ENCODE results near the gene PPME1. TPM values are rescaled to one million over a fixed set of nuclear protein-coding genes. Genes with fewer than 3 reads are reported as not detected.
A peak's percentile ranks its signal among the peaks of the same experiment; 100 is the strongest.

Gene PPME1
- total and polyA plus RNA-seq, 9 of the 15 experiments (the other 6 are each of a cell fraction or from before 2014, with no cell fraction given): 9.8 to 81.7 (median 37.6) TPM

DNA sequence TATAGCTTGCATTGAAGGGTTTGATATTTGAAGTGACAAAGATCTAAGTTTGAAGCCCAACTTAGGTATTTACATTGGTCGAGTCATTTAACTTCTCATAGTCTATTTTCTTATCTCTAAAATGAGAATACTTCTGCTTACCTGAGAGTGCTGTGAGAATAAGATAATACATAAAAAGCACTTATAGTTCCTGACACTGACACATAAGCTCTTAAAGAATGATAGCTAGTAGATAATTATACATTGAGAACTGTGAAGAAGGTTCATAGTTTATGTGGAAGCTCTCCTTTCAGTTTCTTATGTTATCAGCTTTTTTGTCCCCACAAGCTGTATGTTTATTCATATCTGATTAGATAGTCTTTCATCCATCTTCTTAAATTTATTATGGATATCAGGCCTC lies 4.8 kb downstream of the PPME1 start (continued):
- no peak for TF ChIP-seq NFATC3 (IDR thresholded peaks at IDR 0.05)
- TF ChIP-seq ZNF644 (tag; IDR thresholded peaks at IDR 0.05; ENCODE audit: low read depth): no peak
- TF ChIP-seq, protein P1, sequence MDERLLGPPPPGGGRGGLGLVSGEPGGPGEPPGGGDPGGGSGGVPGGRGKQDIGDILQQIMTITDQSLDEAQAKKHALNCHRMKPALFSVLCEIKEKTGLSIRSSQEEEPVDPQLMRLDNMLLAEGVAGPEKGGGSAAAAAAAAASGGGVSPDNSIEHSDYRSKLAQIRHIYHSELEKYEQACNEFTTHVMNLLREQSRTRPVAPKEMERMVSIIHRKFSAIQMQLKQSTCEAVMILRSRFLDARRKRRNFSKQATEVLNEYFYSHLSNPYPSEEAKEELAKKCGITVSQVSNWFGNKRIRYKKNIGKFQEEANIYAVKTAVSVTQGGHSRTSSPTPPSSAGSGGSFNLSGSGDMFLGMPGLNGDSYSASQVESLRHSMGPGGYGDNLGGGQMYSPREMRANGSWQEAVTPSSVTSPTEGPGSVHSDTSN (CRISPR knock-in tag; IDR thresholded peaks at IDR 0.05; ENCODE audit: low read depth): no peak
- TF ChIP-seq, protein P1 (tag; conservative IDR thresholded peaks at IDR 0.05; ENCODE audit: low read depth): peak; percentile 41
- TF ChIP-seq STAT5A (IDR thresholded peaks at IDR 0.05; ENCODE audit: borderline replicate concordance, low read length): peak; percentile 44; the same call in 1 of the 2 replicates
- 0 out of 2 replicates have a peak, but pooled peaks have one; percentile 20 for TF ChIP-seq ADNP (tag; IDR thresholded peaks at IDR 0.05)
- TF ChIP-seq ESRRB (CRISPR knock-in tag; IDR thresholded peaks at IDR 0.05; ENCODE audit: borderline replicate concordance): no peak
- TF ChIP-seq NFYB (IDR thresholded peaks at IDR 0.05; ENCODE audit: extremely low read depth, insufficient read length): no peak
- TF ChIP-seq, protein P2, sequence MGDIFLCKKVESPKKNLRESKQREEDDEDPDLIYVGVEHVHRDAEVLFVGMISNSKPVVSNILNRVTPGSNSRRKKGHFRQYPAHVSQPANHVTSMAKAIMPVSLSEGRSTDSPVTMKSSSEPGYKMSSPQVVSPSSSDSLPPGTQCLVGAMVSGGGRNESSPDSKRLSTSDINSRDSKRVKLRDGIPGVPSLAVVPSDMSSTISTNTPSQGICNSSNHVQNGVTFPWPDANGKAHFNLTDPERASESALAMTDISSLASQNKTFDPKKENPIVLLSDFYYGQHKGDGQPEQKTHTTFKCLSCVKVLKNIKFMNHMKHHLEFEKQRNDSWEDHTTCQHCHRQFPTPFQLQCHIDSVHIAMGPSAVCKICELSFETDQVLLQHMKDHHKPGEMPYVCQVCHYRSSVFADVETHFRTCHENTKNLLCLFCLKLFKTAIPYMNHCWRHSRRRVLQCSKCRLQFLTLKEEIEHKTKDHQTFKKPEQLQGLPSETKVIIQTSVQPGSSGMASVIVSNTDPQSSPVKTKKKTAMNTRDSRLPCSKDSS (IDR thresholded peaks at IDR 0.05; ENCODE audit: low read depth, partially characterized antibody): no peak
- peak; percentile 74 for TF ChIP-seq CCNT2 (IDR thresholded peaks at IDR 0.05; ENCODE audit: borderline replicate concordance, extremely low read depth, insufficient read length, low read depth, low read length)
- TF ChIP-seq ZNF431 (CRISPR knock-in tag; IDR thresholded peaks at IDR 0.05): no peak
- TF ChIP-seq ZNF217 (CRISPR knock-in tag; IDR thresholded peaks at IDR 0.05): no peak
- TF ChIP-seq, protein P3, sequence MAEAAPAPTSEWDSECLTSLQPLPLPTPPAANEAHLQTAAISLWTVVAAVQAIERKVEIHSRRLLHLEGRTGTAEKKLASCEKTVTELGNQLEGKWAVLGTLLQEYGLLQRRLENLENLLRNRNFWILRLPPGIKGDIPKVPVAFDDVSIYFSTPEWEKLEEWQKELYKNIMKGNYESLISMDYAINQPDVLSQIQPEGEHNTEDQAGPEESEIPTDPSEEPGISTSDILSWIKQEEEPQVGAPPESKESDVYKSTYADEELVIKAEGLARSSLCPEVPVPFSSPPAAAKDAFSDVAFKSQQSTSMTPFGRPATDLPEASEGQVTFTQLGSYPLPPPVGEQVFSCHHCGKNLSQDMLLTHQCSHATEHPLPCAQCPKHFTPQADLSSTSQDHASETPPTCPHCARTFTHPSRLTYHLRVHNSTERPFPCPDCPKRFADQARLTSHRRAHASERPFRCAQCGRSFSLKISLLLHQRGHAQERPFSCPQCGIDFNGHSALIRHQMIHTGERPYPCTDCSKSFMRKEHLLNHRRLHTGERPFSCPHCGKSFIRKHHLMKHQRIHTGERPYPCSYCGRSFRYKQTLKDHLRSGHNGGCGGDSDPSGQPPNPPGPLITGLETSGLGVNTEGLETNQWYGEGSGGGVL (CRISPR knock-in tag; IDR thresholded peaks at IDR 0.05): no peak
- no peak for TF ChIP-seq FOXP1 (CRISPR knock-in tag; IDR thresholded peaks at IDR 0.05)
- no peak for TF ChIP-seq NRF1 (conservative IDR thresholded peaks at IDR 0.05 in 1 of 2, IDR thresholded peaks at IDR 0.05 in 1 of 2)
- no peak for TF ChIP-seq ZBTB1 (CRISPR knock-in tag; IDR thresholded peaks at IDR 0.05; ENCODE audit: borderline replicate concordance, low read depth)
- TF ChIP-seq TEAD4 (IDR thresholded peaks at IDR 0.05; ENCODE audit: low read length): peak; percentile 93
- TF ChIP-seq TEAD4 (CRISPR knock-in tag; IDR thresholded peaks at IDR 0.05; ENCODE audit: borderline replicate concordance): no peak
